HCT116 (cell line): ENCODE measurements around the gene CPED1. TPM values are rescaled to one million over a fixed set of nuclear protein-coding genes. Genes with fewer than 3 reads are reported as not detected.

Source experiments
- ATAC-seq: fragments of 200-7000 bp; cut with Tn5 transposase; 2 replicates; pipeline ENCODE4 v1.9.1; 2020; ENCODE audit warnings: mild to moderate bottlenecking, moderate library complexity
- BruUV-seq: library from RNA; stranded (reverse); fragments of 400-500 nt; replicated peaks from 2 replicates; lab custom pipeline; 2021; lab: Mats Ljungman, UMichigan
- CTCF ChIA-PET: fragments of 300-600 bp; sonication (Branson Sonifier 250); formaldehyde crosslinking; loops from one replicate; lab custom pipeline; 2021; ENCODE audit warnings: antibody characterized with exemption; lab: Charles Lee
- POLR2A ChIA-PET: fragments of 300-600, 350-600 bp; sonication (Branson Sonifier 250); formaldehyde crosslinking; loops from one replicate; lab custom pipeline; 2021; ENCODE audit warnings: antibody characterized with exemption; lab: Charles Lee
- RAD21 ChIA-PET, 2 experiments: fragments of 300-600 bp; sonication (Branson Sonifier 250); formaldehyde crosslinking; loops; one replicate each; lab custom pipeline; 2023; ENCODE audit warnings: low total read pairs in 2 of 2; ENCODE audit not compliant: uncharacterized antibody in 2 of 2, unreplicated experiment in 2 of 2, low non-redundant PET in 1 of 2; lab: Charles Lee
- DNase-seq: peaks from one replicate; pipeline ENCODE4 v3.0.0-alpha.2; 2010; ENCODE audit warnings: low read depth, low spot score
- H2AFZ ChIP-seq: fragments of 200-600 bp; shearing (Covaris generic), sonication (generic); 2 replicates; pipeline ENCODE4 v1.6.1; 2017; ENCODE audit warnings: low read depth, mixed run types, mixed read lengths, antibody characterized with exemption, low read length; ENCODE audit not compliant: poor library complexity, severe bottlenecking
- H3K27ac ChIP-seq: 2 replicates; pipeline ENCODE4 v1.5.1; 2012; ENCODE audit warnings: low read depth, low read length
- H3K27me3 ChIP-seq: fragments of 200-600 bp; sonication (generic); 2 replicates; pipeline ENCODE4 v1.6.1; 2016; ENCODE audit warnings: mixed run types, low read length, mixed read lengths; ENCODE audit not compliant: insufficient read depth
- H3K36me3 ChIP-seq, 2 experiments: fragments of 200-500 bp in 1 of 2; fragments of 200-600 bp in 1 of 2; sonication (Bioruptor generic) in 1 of 2; sonication (generic) in 1 of 2; 2 replicates each; pipeline versions ENCODE4 v1.5.1 to v1.6.1; 2014 to 2016; ENCODE audit warnings: low read length in 2 of 2, inconsistent platforms in 1 of 2, mixed read lengths in 1 of 2, mixed run types in 1 of 2; ENCODE audit not compliant: insufficient read depth in 2 of 2, control insufficient read depth in 1 of 2
- H3K4me1 ChIP-seq, 2 experiments: fragments of 200-600 bp in 1 of 2; sonication (generic) in 1 of 2; 2 replicates each; pipeline versions ENCODE4 v1.5.1 to v1.6.1; 2012 to 2017; ENCODE audit warnings: low read length in 2 of 2, inconsistent platforms in 1 of 2, mild to moderate bottlenecking in 1 of 2, mixed read lengths in 1 of 2, mixed run types in 1 of 2, moderate library complexity in 1 of 2; ENCODE audit not compliant: insufficient read depth in 2 of 2, control insufficient read depth in 1 of 2
- H3K4me2 ChIP-seq: fragments of 200-600 bp; sonication (generic); 2 replicates; pipeline ENCODE4 v1.6.1; 2017; ENCODE audit warnings: mixed run types, low read length, mixed read lengths
- H3K4me3 ChIP-seq, 2 experiments: fragments of 200-600 bp in 1 of 2; sonication (generic) in 1 of 2; replicated peaks in 1 of 2; 2 replicates each; pipeline ENCODE4 v1.5.1; 2011 to 2016; ENCODE audit warnings: low read length in 2 of 2, control low read depth in 1 of 2, low read depth in 1 of 2, mild to moderate bottlenecking in 1 of 2, mixed read lengths in 1 of 2, mixed run types in 1 of 2
- H3K79me2 ChIP-seq: fragments of 200-600 bp; sonication (generic); 2 replicates; pipeline ENCODE4 v1.6.1; 2017; ENCODE audit warnings: mild to moderate bottlenecking, mixed run types, low read length, moderate library complexity, mixed read lengths; ENCODE audit not compliant: insufficient read depth
- H3K9ac ChIP-seq: fragments of 200-600 bp; sonication (generic); 2 replicates; pipeline ENCODE4 v1.6.1; 2016; ENCODE audit warnings: low read length, mixed read lengths
- H3K9me2 ChIP-seq: fragments of 200-600 bp; sonication (generic), shearing (Covaris generic); 2 replicates; pipeline ENCODE4 v1.6.1; 2017; ENCODE audit warnings: mixed run types, mild to moderate bottlenecking, moderate library complexity; ENCODE audit not compliant: insufficient read depth
- H3K9me3 ChIP-seq, 2 experiments: fragments of 200-500 bp in 1 of 2; fragments of 200-600 bp in 1 of 2; sonication (Bioruptor generic) in 1 of 2; sonication (generic) in 1 of 2; 2 replicates each; pipeline ENCODE4 v1.6.1; 2014 to 2017; ENCODE audit warnings: low read length in 2 of 2, mixed read lengths in 2 of 2, inconsistent platforms in 1 of 2, low read depth in 1 of 2, mild to moderate bottlenecking in 1 of 2, mixed run types in 1 of 2, moderate library complexity in 1 of 2; ENCODE audit not compliant: control insufficient read depth in 1 of 2, insufficient read depth in 1 of 2
- H4K20me1 ChIP-seq: fragments of 200-600 bp; sonication (generic), shearing (Covaris generic); 2 replicates; pipeline ENCODE4 v1.6.1; 2017; ENCODE audit warnings: mixed run types, mild to moderate bottlenecking, moderate library complexity; ENCODE audit not compliant: insufficient read depth
- CEBPB ChIP-seq: IDR thresholded peaks from 2 replicates; pipeline ENCODE4 v1.6.1; 2012; ENCODE audit warnings: low read depth
- EZH2 ChIP-seq: fragments of 200-600 bp; sonication (generic); IDR thresholded peaks from 2 replicates; pipeline ENCODE4 v1.6.1; 2017; ENCODE audit warnings: antibody characterized with exemption, mixed run types
- JUND ChIP-seq: IDR thresholded peaks from 2 replicates; pipeline ENCODE4 v1.6.1; 2012
- SIN3A ChIP-seq: IDR thresholded peaks from 2 replicates; pipeline ENCODE4 v1.6.1; 2012; ENCODE audit warnings: low read depth
- intact Hi-C: fragments of 100-400 bp; cut with micrococcal nuclease; formaldehyde crosslinking; loops from 2 replicates; pipeline ENCODE4 v1.10.0; 2022
- total RNA-seq: library from RNA; stranded (reverse); gene quantifications from one replicate; pipeline ENCODE4 v1.2.1, GENCODE V29; 2021; ENCODE audit not compliant: unreplicated experiment
- TF ChIP-seq, protein P1 (sequence below): IDR thresholded peaks from 2 replicates; pipeline ENCODE4 v1.6.1; 2012; ENCODE audit warnings: low read depth

Gene CPED1
- total RNA-seq, 1 experiment from 2014 or later: 1.2 TPM

DNA sequence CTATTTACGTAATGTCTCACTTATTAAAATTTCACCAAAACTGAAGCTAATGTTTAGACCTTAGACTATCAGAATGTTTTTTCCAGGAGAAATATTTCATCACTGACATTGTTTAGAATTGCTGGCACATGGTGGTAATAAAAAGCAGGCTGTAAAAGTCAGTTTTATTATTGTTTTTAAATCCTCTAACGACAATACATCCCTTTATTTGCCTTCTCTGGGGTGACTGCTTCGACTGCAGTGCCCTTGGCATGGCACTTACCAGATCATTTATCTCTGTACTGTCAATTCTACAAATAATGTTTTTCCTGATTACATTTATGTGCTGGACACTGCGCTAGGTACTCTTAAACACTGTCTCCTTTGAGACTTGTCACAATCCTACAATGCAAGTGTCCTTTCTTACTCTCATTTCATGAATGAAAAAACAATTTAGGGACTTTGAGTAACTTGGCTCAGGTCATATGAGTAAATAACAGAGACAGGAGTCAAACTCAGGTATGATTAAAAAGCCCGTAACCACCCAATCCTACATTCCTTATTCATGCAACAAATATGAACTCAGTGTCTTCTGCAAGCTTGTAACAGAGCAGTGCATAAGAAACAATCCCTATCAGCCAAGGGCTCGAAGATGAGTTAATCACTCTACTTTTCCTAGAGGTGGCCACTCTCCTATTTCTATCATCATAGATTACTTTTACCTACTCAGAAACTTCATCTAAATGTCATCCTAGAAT is 43.5 kb upstream of the CPED1 start:
- TF ChIP-seq SIN3A: no peak
- TF ChIP-seq, protein P1, sequence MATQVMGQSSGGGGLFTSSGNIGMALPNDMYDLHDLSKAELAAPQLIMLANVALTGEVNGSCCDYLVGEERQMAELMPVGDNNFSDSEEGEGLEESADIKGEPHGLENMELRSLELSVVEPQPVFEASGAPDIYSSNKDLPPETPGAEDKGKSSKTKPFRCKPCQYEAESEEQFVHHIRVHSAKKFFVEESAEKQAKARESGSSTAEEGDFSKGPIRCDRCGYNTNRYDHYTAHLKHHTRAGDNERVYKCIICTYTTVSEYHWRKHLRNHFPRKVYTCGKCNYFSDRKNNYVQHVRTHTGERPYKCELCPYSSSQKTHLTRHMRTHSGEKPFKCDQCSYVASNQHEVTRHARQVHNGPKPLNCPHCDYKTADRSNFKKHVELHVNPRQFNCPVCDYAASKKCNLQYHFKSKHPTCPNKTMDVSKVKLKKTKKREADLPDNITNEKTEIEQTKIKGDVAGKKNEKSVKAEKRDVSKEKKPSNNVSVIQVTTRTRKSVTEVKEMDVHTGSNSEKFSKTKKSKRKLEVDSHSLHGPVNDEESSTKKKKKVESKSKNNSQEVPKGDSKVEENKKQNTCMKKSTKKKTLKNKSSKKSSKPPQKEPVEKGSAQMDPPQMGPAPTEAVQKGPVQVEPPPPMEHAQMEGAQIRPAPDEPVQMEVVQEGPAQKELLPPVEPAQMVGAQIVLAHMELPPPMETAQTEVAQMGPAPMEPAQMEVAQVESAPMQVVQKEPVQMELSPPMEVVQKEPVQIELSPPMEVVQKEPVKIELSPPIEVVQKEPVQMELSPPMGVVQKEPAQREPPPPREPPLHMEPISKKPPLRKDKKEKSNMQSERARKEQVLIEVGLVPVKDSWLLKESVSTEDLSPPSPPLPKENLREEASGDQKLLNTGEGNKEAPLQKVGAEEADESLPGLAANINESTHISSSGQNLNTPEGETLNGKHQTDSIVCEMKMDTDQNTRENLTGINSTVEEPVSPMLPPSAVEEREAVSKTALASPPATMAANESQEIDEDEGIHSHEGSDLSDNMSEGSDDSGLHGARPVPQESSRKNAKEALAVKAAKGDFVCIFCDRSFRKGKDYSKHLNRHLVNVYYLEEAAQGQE: no peak
- TF ChIP-seq JUND: no peak
- no peak for TF ChIP-seq CEBPB
- no peak for TF ChIP-seq EZH2
- H3K27ac ChIP-seq: no peak overlapping the region
- BruUV-seq: no TSS peak
- no peaks in the 10 kb centered on the region for H3K27me3 ChIP-seq
- ChIA-PET CTCF (no interaction called here), RAD21 (no interaction called here), POLR2A (no interaction called here)
- peaks cover 0 to 6% of the 10 kb centered on the region in 2 experiments; a peak in 2 of 4 replicates for H3K4me1 ChIP-seq
- no peak overlapping the region for H3K4me2 ChIP-seq
- intact Hi-C loops: loop anchor here (5.0 kb wide), 1 partner anchor 138 kb away; no protein-coding TSS in a partner anchor
- H3K9ac ChIP-seq: no peak overlapping the region
- no peak overlapping the region for H3K4me3 ChIP-seq
- DNase-seq (no peak), ATAC-seq (no peak)
- no peaks in the 10 kb centered on the region for H3K9me2 ChIP-seq
- no peaks in the 10 kb centered on the region for H3K9me3 ChIP-seq
- no peaks in the 10 kb centered on the region for H3K36me3 ChIP-seq
- no peaks in the 10 kb centered on the region for H3K79me2 ChIP-seq
- H4K20me1 ChIP-seq: no peaks in the 10 kb centered on the region
- no peak overlapping the region for H2AFZ ChIP-seq
